ENCODE results near the gene BCL2. TPM values are rescaled to one million over a fixed set of nuclear protein-coding genes. Genes with fewer than 3 reads are reported as not detected.

The BCL2 gene
- total RNA-seq, 1 experiment from 2014 or later, result 1.5 TPM

- Histone ChIP-seq H3K9me3 (ENCODE audit: low read length) (no peaks in the 10 kb centered on the region), H4K20me1 (ENCODE audit: low read length) (no peaks in the 10 kb centered on the region), H3K4me1 (ENCODE audit: insufficient read depth, low read length) (no peaks in the 10 kb centered on the region), H3K9ac (ENCODE audit: low read length) (no peak overlapping the region), H3K4me3 (ENCODE audit: low read length) (no peak overlapping the region), H2AFZ (ENCODE audit: low read length) (no peak overlapping the region), H3K9me2 (replicated peaks; ENCODE audit: low read length) (no peaks in the 10 kb centered on the region), H3K79me2 (ENCODE audit: low read length) (no peaks in the 10 kb centered on the region), H3K27ac (ENCODE audit: low read length) (no peak overlapping the region), H3K36me3 (ENCODE audit: low read depth, low read length) (no peaks in the 10 kb centered on the region), H3K4me2 (ENCODE audit: low read length) (no peak overlapping the region), H3F3A (ENCODE audit: low read length, unreplicated experiment) (no peaks in the 10 kb centered on the region), H3K27me3 (ENCODE audit: low read length) (peaks cover 11% of the 10 kb centered on the region; the same call in 1 of the 2 replicates)
- ATAC-seq (no peak), DNase-seq (no peak)
- TF ChIP-seq CTCF (conservative IDR thresholded peaks at IDR 0.05; ENCODE audit: low read depth, low read length) (no peak), EZH2phosphoT487 (IDR thresholded peaks at IDR 0.05; ENCODE audit: borderline replicate concordance, low read length) (no peak), EZH2 (IDR thresholded peaks at IDR 0.05; ENCODE audit: low read length, unreplicated experiment) (no peak)
- ChIA-PET POLR2A (ENCODE audit: unreplicated experiment) (no interaction called here), CTCF (interaction anchor here (0.7 kb wide), 1 partner anchor 73 kb away, joined by 3 read pairs; no protein-coding TSS in a partner anchor)
- intact Hi-C loops (cut with micrococcal nuclease), result no loop called here
- no TSS peak for BruUV-seq (replicated peaks)
These were observed 145.6 kb downstream of the BCL2 start for GRCh38 chr18:63173983-63174382.

- no peaks in the 10 kb centered on the region for H3K79me2 ChIP-seq (ENCODE audit: low read length)
- no peak overlapping the region for H3K27ac ChIP-seq (ENCODE audit: low read length)
- H2AFZ ChIP-seq (ENCODE audit: low read length), result no peak overlapping the region
- no peaks in the 10 kb centered on the region for H3K9me2 ChIP-seq (replicated peaks; ENCODE audit: low read length)
- H3F3A ChIP-seq (ENCODE audit: low read length, unreplicated experiment), result no peaks in the 10 kb centered on the region
- no peak overlapping the region for H3K4me3 ChIP-seq (ENCODE audit: low read length)
- TF ChIP-seq EZH2 (IDR thresholded peaks at IDR 0.05; ENCODE audit: low read length, unreplicated experiment) (no peak), CTCF (conservative IDR thresholded peaks at IDR 0.05; ENCODE audit: low read depth, low read length) (no peak), EZH2phosphoT487 (IDR thresholded peaks at IDR 0.05; ENCODE audit: borderline replicate concordance, low read length) (no peak)
- no TSS peak for BruUV-seq (replicated peaks)
- ATAC-seq, result no peak
- no peaks in the 10 kb centered on the region for H3K27me3 ChIP-seq (ENCODE audit: low read length)
- no peaks in the 10 kb centered on the region for H4K20me1 ChIP-seq (ENCODE audit: low read length)
- ChIA-PET POLR2A (ENCODE audit: unreplicated experiment) (no interaction called here), CTCF (no interaction called here)
- H3K9me3 ChIP-seq (ENCODE audit: low read length), result no peaks in the 10 kb centered on the region
- H3K4me2 ChIP-seq (ENCODE audit: low read length), result no peak overlapping the region
- no peaks in the 10 kb centered on the region for H3K36me3 ChIP-seq (ENCODE audit: low read depth, low read length)
- H3K9ac ChIP-seq (ENCODE audit: low read length), result no peak overlapping the region
- H3K4me1 ChIP-seq (ENCODE audit: insufficient read depth, low read length), result no peaks in the 10 kb centered on the region
- DNase-seq, result peak; percentile 5
- intact Hi-C loops (cut with micrococcal nuclease), result no loop called here
These were observed 149.7 kb downstream of the BCL2 start for GRCh38 chr18:63169853-63170252.

GRCh38 chr18:63168287-63168686 is 151.3 kb downstream of the BCL2 start:
- H3K36me3 ChIP-seq (ENCODE audit: low read depth, low read length), result no peaks in the 10 kb centered on the region
- H2AFZ ChIP-seq (ENCODE audit: low read length), result no peak overlapping the region
- no peak overlapping the region for H3K9ac ChIP-seq (ENCODE audit: low read length)
- H3F3A ChIP-seq (ENCODE audit: low read length, unreplicated experiment), result no peaks in the 10 kb centered on the region
- TF ChIP-seq CTCF (conservative IDR thresholded peaks at IDR 0.05; ENCODE audit: low read depth, low read length) (no peak), EZH2phosphoT487 (IDR thresholded peaks at IDR 0.05; ENCODE audit: borderline replicate concordance, low read length) (no peak), EZH2 (IDR thresholded peaks at IDR 0.05; ENCODE audit: low read length, unreplicated experiment) (no peak)
- H3K9me2 ChIP-seq (replicated peaks; ENCODE audit: low read length), result no peaks in the 10 kb centered on the region
- POLR2A ChIA-PET (ENCODE audit: unreplicated experiment), result no interaction called here
- no peaks in the 10 kb centered on the region for H3K79me2 ChIP-seq (ENCODE audit: low read length)
- intact Hi-C loops (cut with micrococcal nuclease), result no loop called here
- BruUV-seq (replicated peaks), result no TSS peak
- H3K4me1 ChIP-seq (ENCODE audit: insufficient read depth, low read length), result no peaks in the 10 kb centered on the region
- no peaks in the 10 kb centered on the region for H3K9me3 ChIP-seq (ENCODE audit: low read length)
- no peaks in the 10 kb centered on the region for H4K20me1 ChIP-seq (ENCODE audit: low read length)
- CTCF ChIA-PET, result no interaction called here
- ATAC-seq (no peak), DNase-seq (no peak)
- H3K27ac ChIP-seq (ENCODE audit: low read length), result no peak overlapping the region
- no peak overlapping the region for H3K4me2 ChIP-seq (ENCODE audit: low read length)
- no peaks in the 10 kb centered on the region for H3K27me3 ChIP-seq (ENCODE audit: low read length)
- H3K4me3 ChIP-seq (ENCODE audit: low read length), result no peak overlapping the region
